KMS-11 (cell line): ENCODE results near the gene POLD1.
"Not testable (repeated sequence)": the region's sequence is repeated elsewhere in the genome, so short reads cannot be mapped to it uniquely, and the experiment has no call there.

Experiments used
- H2AFZ ChIP-seq: fragments of 200-600 bp; sonication (generic); 2 replicates; pipeline ENCODE4 v1.6.1; 2016; ENCODE audit warnings: antibody characterized with exemption, mixed run types, low read depth
- H3K27ac ChIP-seq: fragments of 200-600 bp; sonication (generic); 2 replicates; pipeline ENCODE4 v1.6.1; 2016; ENCODE audit warnings: mild to moderate bottlenecking, mixed run types
- H3K27me3 ChIP-seq: fragments of 200-600 bp; sonication (generic); 2 replicates; pipeline ENCODE4 v1.6.1; 2017; ENCODE audit warnings: mild to moderate bottlenecking, low read depth, mixed run types, moderate library complexity; ENCODE audit not compliant: insufficient read depth
- H3K36me3 ChIP-seq: fragments of 200-600 bp; sonication (generic); 2 replicates; pipeline ENCODE4 v1.6.1; 2017; ENCODE audit warnings: mild to moderate bottlenecking, mixed run types; ENCODE audit not compliant: insufficient read depth
- H3K4me1 ChIP-seq: fragments of 200-600 bp; sonication (generic); 2 replicates; pipeline ENCODE4 v1.6.1; 2016; ENCODE audit warnings: mild to moderate bottlenecking, low read depth, mixed run types; ENCODE audit not compliant: poor library complexity, severe bottlenecking
- H3K4me2 ChIP-seq: fragments of 200-600 bp; sonication (generic); 2 replicates; pipeline ENCODE4 v1.7.0; 2016; ENCODE audit warnings: mild to moderate bottlenecking, mixed run types
- H3K4me3 ChIP-seq: fragments of 200-600 bp; sonication (generic); IDR thresholded peaks from 2 replicates; pipeline ENCODE4 v1.6.1; 2017; ENCODE audit warnings: low read depth, low read length, mixed read lengths; ENCODE audit not compliant: insufficient read depth
- H3K79me2 ChIP-seq: fragments of 200-600 bp; sonication (generic); 2 replicates; pipeline ENCODE4 v1.6.1; 2016; ENCODE audit warnings: low read depth, mixed run types; ENCODE audit not compliant: insufficient read depth
- H3K9ac ChIP-seq: fragments of 200-600 bp; sonication (generic); 2 replicates; pipeline ENCODE4 v1.6.1; 2016; ENCODE audit warnings: mild to moderate bottlenecking, mixed run types
- H4K20me1 ChIP-seq: fragments of 200-600 bp; sonication (generic); 2 replicates; pipeline ENCODE4 v1.6.1; 2016; ENCODE audit warnings: mild to moderate bottlenecking, mixed run types; ENCODE audit not compliant: insufficient read depth
- TF ChIP-seq, protein P1 (sequence below): fragments of 200-600 bp; sonication (generic); conservative IDR thresholded peaks from 2 replicates; pipeline ENCODE4 v1.6.1; 2017; ENCODE audit warnings: low read depth, mild to moderate bottlenecking, antibody characterized with exemption, low read length, moderate library complexity, mixed read lengths

The POLD1 gene

DNA sequence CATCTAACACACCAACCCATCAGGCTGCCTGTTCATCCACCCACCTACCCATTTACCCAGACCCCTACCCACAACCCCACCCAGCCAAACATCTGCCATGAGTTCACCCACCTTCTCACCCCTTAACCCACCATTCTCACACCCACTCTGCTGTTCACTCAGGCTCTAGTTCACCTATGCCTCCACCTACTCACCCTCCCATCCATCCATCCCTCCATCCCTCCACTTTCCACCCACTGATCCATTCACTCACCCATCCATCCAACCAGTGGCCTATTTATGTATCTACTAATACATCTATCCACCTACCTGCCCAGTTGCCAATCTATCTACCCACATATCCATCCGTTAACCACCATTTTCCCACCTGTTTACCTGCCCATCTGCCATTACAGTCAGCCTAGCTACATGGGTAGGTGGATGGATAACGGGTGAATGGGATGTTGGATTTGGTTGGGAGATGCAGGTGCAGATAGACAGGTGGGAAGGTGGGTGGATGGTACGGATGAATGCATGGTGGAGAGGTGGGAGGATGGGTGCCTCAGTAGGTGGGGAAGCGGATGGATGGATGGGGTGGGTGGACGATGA lies 53.8 kb downstream of the POLD1 start:
- no peaks in the 10 kb centered on the region for H3K79me2 ChIP-seq
- H3K27me3 ChIP-seq, result peaks cover 83% of the 10 kb centered on the region
- H4K20me1 ChIP-seq, result no peaks in the 10 kb centered on the region
- no peaks in the 10 kb centered on the region for H3K36me3 ChIP-seq
- no peak overlapping the region for H3K9ac ChIP-seq
- no peak overlapping the region for H3K4me3 ChIP-seq
- no peak overlapping the region for H3K27ac ChIP-seq
- no peak overlapping the region for H2AFZ ChIP-seq
- peaks cover 11% of the 10 kb centered on the region for H3K4me1 ChIP-seq
- H3K4me2 ChIP-seq, result no peak overlapping the region
- TF ChIP-seq, protein P1, sequence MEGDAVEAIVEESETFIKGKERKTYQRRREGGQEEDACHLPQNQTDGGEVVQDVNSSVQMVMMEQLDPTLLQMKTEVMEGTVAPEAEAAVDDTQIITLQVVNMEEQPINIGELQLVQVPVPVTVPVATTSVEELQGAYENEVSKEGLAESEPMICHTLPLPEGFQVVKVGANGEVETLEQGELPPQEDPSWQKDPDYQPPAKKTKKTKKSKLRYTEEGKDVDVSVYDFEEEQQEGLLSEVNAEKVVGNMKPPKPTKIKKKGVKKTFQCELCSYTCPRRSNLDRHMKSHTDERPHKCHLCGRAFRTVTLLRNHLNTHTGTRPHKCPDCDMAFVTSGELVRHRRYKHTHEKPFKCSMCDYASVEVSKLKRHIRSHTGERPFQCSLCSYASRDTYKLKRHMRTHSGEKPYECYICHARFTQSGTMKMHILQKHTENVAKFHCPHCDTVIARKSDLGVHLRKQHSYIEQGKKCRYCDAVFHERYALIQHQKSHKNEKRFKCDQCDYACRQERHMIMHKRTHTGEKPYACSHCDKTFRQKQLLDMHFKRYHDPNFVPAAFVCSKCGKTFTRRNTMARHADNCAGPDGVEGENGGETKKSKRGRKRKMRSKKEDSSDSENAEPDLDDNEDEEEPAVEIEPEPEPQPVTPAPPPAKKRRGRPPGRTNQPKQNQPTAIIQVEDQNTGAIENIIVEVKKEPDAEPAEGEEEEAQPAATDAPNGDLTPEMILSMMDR, result no peak

DNA sequence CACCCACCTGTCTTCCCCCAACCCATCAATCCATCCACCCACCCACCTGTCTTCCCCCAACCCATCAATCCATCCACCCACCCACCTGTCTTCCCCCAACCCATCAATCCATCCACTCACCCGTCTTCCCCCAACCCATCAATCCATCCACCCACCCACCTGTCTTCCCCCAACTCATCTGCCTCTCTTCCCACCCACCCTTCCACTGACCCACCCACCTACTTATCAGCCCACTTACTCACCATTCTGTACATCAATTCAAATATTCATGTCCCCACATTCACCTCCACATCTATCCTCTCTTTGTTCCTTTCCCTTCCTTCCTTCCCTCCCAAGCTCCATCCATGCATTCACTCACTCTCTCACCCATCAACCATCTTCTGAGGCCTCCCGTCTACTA lies 55.0 kb downstream of the POLD1 start:
- not testable (repeated sequence) for H3K36me3 ChIP-seq, H4K20me1 ChIP-seq, H3K4me1 ChIP-seq, H3K27ac ChIP-seq, H3K4me2 ChIP-seq, H3K79me2 ChIP-seq, H2AFZ ChIP-seq, H3K4me3 ChIP-seq, H3K9ac ChIP-seq
- H3K27me3 ChIP-seq, result peaks cover 82% of the 10 kb centered on the region

DNA sequence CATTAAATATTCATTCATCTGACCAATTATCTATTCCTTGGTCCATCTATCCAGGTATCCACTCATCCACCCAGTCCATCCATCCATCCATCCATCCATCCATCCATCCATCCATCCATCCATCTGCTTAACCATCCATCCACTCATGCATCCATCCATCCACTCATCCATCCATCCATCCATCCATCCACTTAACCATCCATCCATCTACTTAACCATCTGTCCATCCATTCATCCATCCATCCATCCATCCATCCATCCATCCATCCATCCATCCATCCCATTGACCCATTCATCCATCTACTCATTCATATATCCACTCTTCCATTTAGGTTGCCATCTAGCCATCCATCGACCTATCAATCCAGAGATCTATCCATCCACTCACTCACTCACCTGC lies 59.9 kb downstream of the POLD1 start:
- Histone ChIP-seq H3K4me1 (peaks cover 2% of the 10 kb centered on the region), H3K27ac (no peak overlapping the region), H3K79me2 (no peaks in the 10 kb centered on the region), H3K27me3 (peaks cover 86% of the 10 kb centered on the region), H3K4me3 (no peak overlapping the region), H3K4me2 (no peak overlapping the region), H3K36me3 (no peaks in the 10 kb centered on the region), H2AFZ (no peak overlapping the region), H4K20me1 (no peaks in the 10 kb centered on the region), H3K9ac (no peak overlapping the region)
- TF ChIP-seq, protein P1, result no peak

GRCh38 chr19:50447053-50447452 lies 62.9 kb downstream of the POLD1 start:
- H4K20me1 ChIP-seq, result no peaks in the 10 kb centered on the region
- H3K4me3 ChIP-seq, result no peak overlapping the region
- no peak overlapping the region for H2AFZ ChIP-seq
- H3K36me3 ChIP-seq, result no peaks in the 10 kb centered on the region
- H3K27ac ChIP-seq, result no peak overlapping the region
- no peak overlapping the region for H3K4me2 ChIP-seq
- H3K79me2 ChIP-seq, result no peaks in the 10 kb centered on the region
- TF ChIP-seq, protein P1, result no peak
- no peak overlapping the region for H3K9ac ChIP-seq
- H3K4me1 ChIP-seq, result peaks cover 9% of the 10 kb centered on the region
- H3K27me3 ChIP-seq, result peaks cover 86% of the 10 kb centered on the region

GRCh38 chr19:50447750-50448149 lies 63.6 kb downstream of the POLD1 start:
- no peak overlapping the region for H3K9ac ChIP-seq
- H3K27ac ChIP-seq, result no peak overlapping the region
- peaks cover 9% of the 10 kb centered on the region for H3K4me1 ChIP-seq

More at GRCh38 chr19:50447750-50448149, 63.6 kb downstream of the POLD1 start:
- TF ChIP-seq, protein P1, result no peak
- Histone ChIP-seq H3K79me2 (no peaks in the 10 kb centered on the region), H3K36me3 (no peaks in the 10 kb centered on the region), H3K27me3 (peaks cover 85% of the 10 kb centered on the region), H4K20me1 (no peaks in the 10 kb centered on the region), H3K4me2 (no peak overlapping the region), H2AFZ (no peak overlapping the region), H3K4me3 (no peak overlapping the region)
